HepG2 (cell line): Measurements from ENCODE around the gene COASY. TPM values are rescaled to one million over a fixed set of nuclear protein-coding genes. Genes with fewer than 3 reads are reported as not detected.

Experiments
- AGO2 ChIP-seq: fragments of 200-400 bp; formaldehyde crosslinking; optimal IDR thresholded peaks from 2 replicates; pipeline ENCODE3; 2017; ENCODE audit warnings: mild to moderate bottlenecking, low read depth, low read length, moderate library complexity
- CHCHD3 ChIP-seq: sonication (generic); formaldehyde crosslinking; IDR thresholded peaks from 2 replicates; pipeline ENCODE4 v1.8.0; 2022; ENCODE audit warnings: mild to moderate bottlenecking, missing genetic modification reagents, moderate library complexity
- CREB1 ChIP-seq, 2 experiments: fragments of 450-650 bp in 1 of 2; IDR thresholded peaks; 2 replicates each; pipeline ENCODE4 v1.6.1; 2016 to 2017; ENCODE audit warnings: control low read depth in 1 of 2, mild to moderate bottlenecking in 1 of 2, missing compliant biosample characterization in 1 of 2, missing genetic modification characterization in 1 of 2
- EED ChIP-seq: sonication (generic); formaldehyde crosslinking; IDR thresholded peaks from 2 replicates; pipeline ENCODE4 v1.5.0; 2020; ENCODE audit warnings: mild to moderate bottlenecking, missing genetic modification reagents
- HINFP ChIP-seq: sonication (generic); formaldehyde crosslinking; IDR thresholded peaks from 2 replicates; pipeline ENCODE4 v1.4.0; 2020; ENCODE audit warnings: low read depth, mild to moderate bottlenecking, missing genetic modification reagents
- HMG20B ChIP-seq: conservative IDR thresholded peaks from 2 replicates; pipeline ENCODE4 v1.6.1; 2016; ENCODE audit warnings: missing genetic modification reagents, missing compliant biosample characterization
- JARID2 ChIP-seq: sonication (generic); formaldehyde crosslinking; IDR thresholded peaks from 2 replicates; pipeline ENCODE4 v1.8.1; 2023; ENCODE audit warnings: missing genetic modification reagents, inconsistent platforms; ENCODE audit not compliant: insufficient replicate concordance
- KAT7 ChIP-seq: IDR thresholded peaks from 2 replicates; pipeline ENCODE4 v1.6.1; 2018; ENCODE audit warnings: borderline replicate concordance, missing compliant biosample characterization
- LBX2 ChIP-seq: sonication (generic); formaldehyde crosslinking; IDR thresholded peaks from 2 replicates; pipeline ENCODE4 v1.5.0; 2020; ENCODE audit warnings: missing genetic modification reagents, mild to moderate bottlenecking, borderline replicate concordance
- MAX ChIP-seq: IDR thresholded peaks from 2 replicates; pipeline ENCODE4 v1.6.1; 2012; ENCODE audit warnings: inconsistent platforms
- MTF1 ChIP-seq: sonication (generic); formaldehyde crosslinking; IDR thresholded peaks from 2 replicates; pipeline ENCODE4 v1.5.0; 2020; ENCODE audit warnings: missing genetic modification reagents
- NFIB ChIP-seq: sonication (generic); formaldehyde crosslinking; IDR thresholded peaks from 2 replicates; pipeline ENCODE4 v1.9.0; 2021; ENCODE audit warnings: missing genetic modification reagents, mild to moderate bottlenecking, borderline replicate concordance
- PRMT3 ChIP-seq: sonication (generic); formaldehyde crosslinking; IDR thresholded peaks from 2 replicates; pipeline ENCODE4 v1.8.1; 2022; ENCODE audit warnings: low read depth, mild to moderate bottlenecking, moderate library complexity, missing genetic modification reagents, borderline replicate concordance
- RAD51 ChIP-seq: fragments of 450-650 bp; IDR thresholded peaks from 2 replicates; pipeline ENCODE4 v1.6.1; 2016; ENCODE audit warnings: borderline replicate concordance
- TFAP4 ChIP-seq: sonication (generic); IDR thresholded peaks from 2 replicates; pipeline ENCODE4 v1.6.1; 2016; ENCODE audit warnings: low read depth, borderline replicate concordance
- THAP9 ChIP-seq: sonication (generic); formaldehyde crosslinking; IDR thresholded peaks from 2 replicates; pipeline ENCODE4; 2020; ENCODE audit warnings: missing genetic modification reagents, mild to moderate bottlenecking, borderline replicate concordance
- ZNF143 ChIP-seq: sonication (generic); formaldehyde crosslinking; IDR thresholded peaks from 2 replicates; pipeline ENCODE4 v1.4.0; 2020; ENCODE audit warnings: missing genetic modification reagents
- ZNF383 ChIP-seq: sonication (generic); formaldehyde crosslinking; IDR thresholded peaks from 2 replicates; pipeline ENCODE4 v1.4.0; 2020; ENCODE audit warnings: missing genetic modification reagents, mild to moderate bottlenecking, borderline replicate concordance
- ZNF503 ChIP-seq: sonication (generic); formaldehyde crosslinking; IDR thresholded peaks from 2 replicates; pipeline ENCODE4 v1.4.0; 2020; ENCODE audit warnings: missing genetic modification reagents
- ZNF672 ChIP-seq: sonication (generic); formaldehyde crosslinking; IDR thresholded peaks from 2 replicates; pipeline ENCODE4 v1.8.1; 2022; ENCODE audit warnings: missing genetic modification reagents
- ZNF674 ChIP-seq: sonication (generic); formaldehyde crosslinking; IDR thresholded peaks from 2 replicates; pipeline ENCODE4 v1.5.0; 2020; ENCODE audit warnings: low read depth, mild to moderate bottlenecking, missing genetic modification reagents
- polyA plus RNA-seq, 8 experiments: library from polyadenylated mRNA; depleted of rRNA in 3 of 8; stranded (reverse) in 7 of 8; unstranded in 1 of 8; fragments of >200 nt; fragmentation: Illumina TruSeq in 4 of 8; extraction: Trizol in 4 of 8; gene quantifications; 2 replicates each; pipeline versions ENCODE4 v1.2.1 to v1.2.3, GENCODE V29; 2011 to 2016; ENCODE audit warnings: low read depth in 4 of 8, missing spikeins in 1 of 8, mixed read lengths in 1 of 8; ENCODE audit not compliant: insufficient read depth in 1 of 8
- total RNA-seq, 5 experiments: library from RNA; depleted of rRNA; stranded (reverse); fragments of >200 nt; fragmentation: Illumina TruSeq; extraction: Trizol; gene quantifications; 2 replicates each; pipeline ENCODE4 v1.2.3, GENCODE V29; 2016; ENCODE audit warnings: low read depth in 1 of 5

COASY gene
- total and polyA plus RNA-seq, 2 of the 13 experiments (the other 11 are each of a cell fraction or from before 2014, with no cell fraction given), result 90.7 to 125 TPM

- peak; percentile 99 for TF ChIP-seq MAX
- TF ChIP-seq HINFP (CRISPR knock-in tag), result peak; percentile 60; the same call in 1 of the 2 replicates
- TF ChIP-seq CHCHD3 (CRISPR knock-in tag), result no peak
- TF ChIP-seq THAP9, result peak; percentile 51; the same call in 1 of the 2 replicates
- TF ChIP-seq TFAP4, result no peak; the same call in 1 of the 2 replicates
- peak; percentile 65; the same call in 1 of the 2 replicates for TF ChIP-seq HMG20B (CRISPR knock-in tag)
- no peak for TF ChIP-seq MTF1 (CRISPR knock-in tag)
- TF ChIP-seq AGO2, result no peak
- no peak for TF ChIP-seq RAD51
- no peak for TF ChIP-seq ZNF143 (CRISPR knock-in tag)
- no peak for TF ChIP-seq ZNF503 (CRISPR knock-in tag)
- TF ChIP-seq CREB1 (IDR thresholded peaks at IDR 0.05), result peak; percentile 73
- no peak; the same call in 1 of the 2 replicates for TF ChIP-seq CREB1 (CRISPR knock-in tag; IDR thresholded peaks at IDR 0.05)
- no peak for TF ChIP-seq LBX2 (CRISPR knock-in tag)
- TF ChIP-seq PRMT3 (CRISPR knock-in tag), result no peak
- TF ChIP-seq JARID2 (CRISPR knock-in tag), result no peak
- no peak for TF ChIP-seq ZNF383 (CRISPR knock-in tag)
- TF ChIP-seq KAT7, result no peak; the same call in none of the 2 replicates
- no peak for TF ChIP-seq ZNF674 (CRISPR knock-in tag)
- no peak for TF ChIP-seq ZNF672 (CRISPR knock-in tag)
- peak; percentile 55; the same call in 1 of the 2 replicates for TF ChIP-seq EED (CRISPR knock-in tag)
- no peak for TF ChIP-seq NFIB (CRISPR knock-in tag)
Measured at GRCh38 chr17:42541041-42541833, 20.7 kb upstream of the COASY start (continued).
